Thyroid gland (tissue), 4 donors: ENCODE data around the gene MRPL38. TPM values are rescaled to one million over a fixed set of nuclear protein-coding genes. Genes with fewer than 3 reads are reported as not detected.
A peak's percentile ranks its signal among the peaks of the same experiment; 100 is the strongest.

ENCODE experiments used
- DNase-seq, 2 donors: peaks; one replicate each; pipeline ENCODE4 v3.0.0-alpha.2; 2019
- H3K27ac ChIP-seq, 3 donors: fragments of 200-600 bp; sonication (generic); 1 replicate in 2 of 3; 2 replicates in 1 of 3; pipeline ENCODE4 v1.5.1; 2016 to 2019; ENCODE audit warnings: mild to moderate bottlenecking in 1 of 3, moderate library complexity in 1 of 3
- H3K27me3 ChIP-seq: fragments of 200-600 bp; sonication (generic); one replicate; pipeline ENCODE4 v1.5.1; 2019
- H3K36me3 ChIP-seq, 2 donors: fragments of 200-600 bp; sonication (generic); one replicate each; pipeline ENCODE4 v1.5.1; 2016 to 2019
- H3K4me1 ChIP-seq, 2 donors: fragments of 200-600 bp; sonication (generic); one replicate each; pipeline ENCODE4 v1.5.1; 2017 to 2019
- H3K4me3 ChIP-seq, 3 donors: fragments of 200-600 bp; sonication (generic); replicated peaks in 1 of 3; 1 replicate in 2 of 3; 2 replicates in 1 of 3; pipeline ENCODE4 v1.5.1; 2016; ENCODE audit warnings: mild to moderate bottlenecking in 1 of 3
- H3K9me3 ChIP-seq: fragments of 200-600 bp; sonication (generic); one replicate; pipeline ENCODE4 v1.5.1; 2017
- POLR2A ChIP-seq, 2 donors: fragments of 450-650 bp; IDR thresholded peaks; one replicate each; pipeline ENCODE4 v1.6.1; 2017; ENCODE audit warnings: antibody characterized with exemption in 2 of 2, mild to moderate bottlenecking in 2 of 2, moderate library complexity in 1 of 2
- whole genome bisulfite sequencing, 2 donors: methylation state at CpG; one replicate each; pipeline ENCODE4 v1.1.5; 2017; 5-methylcytosine and 5-hydroxymethylcytosine counted together
- intact Hi-C: fragments of 100-400 bp; cut with DNase I; formaldehyde crosslinking; loops from one replicate; pipeline ENCODE4 v1.15.1; 2023
- total RNA-seq, 4 donors: library from RNA; depleted of rRNA; stranded (reverse); fragments of >200 nt; gene quantifications; one replicate each; pipeline ENCODE4 v1.2.3, GENCODE V29; 2016
- TF ChIP-seq, protein P1 (sequence below), 6 experiments: fragments of 200-600 bp in 3 of 6; fragments of 450-650 bp in 3 of 6; sonication (generic) in 3 of 6; IDR thresholded peaks; one replicate each; pipeline ENCODE4 v1.5.1; 2016 to 2019; ENCODE audit warnings: antibody characterized with exemption in 6 of 6, mild to moderate bottlenecking in 2 of 6, inconsistent platforms in 1 of 6, moderate library complexity in 1 of 6

The MRPL38 gene
- total RNA-seq, 4 donors from 2014 or later = 34.8 to 60.6 (median 50.3) TPM

DNA sequence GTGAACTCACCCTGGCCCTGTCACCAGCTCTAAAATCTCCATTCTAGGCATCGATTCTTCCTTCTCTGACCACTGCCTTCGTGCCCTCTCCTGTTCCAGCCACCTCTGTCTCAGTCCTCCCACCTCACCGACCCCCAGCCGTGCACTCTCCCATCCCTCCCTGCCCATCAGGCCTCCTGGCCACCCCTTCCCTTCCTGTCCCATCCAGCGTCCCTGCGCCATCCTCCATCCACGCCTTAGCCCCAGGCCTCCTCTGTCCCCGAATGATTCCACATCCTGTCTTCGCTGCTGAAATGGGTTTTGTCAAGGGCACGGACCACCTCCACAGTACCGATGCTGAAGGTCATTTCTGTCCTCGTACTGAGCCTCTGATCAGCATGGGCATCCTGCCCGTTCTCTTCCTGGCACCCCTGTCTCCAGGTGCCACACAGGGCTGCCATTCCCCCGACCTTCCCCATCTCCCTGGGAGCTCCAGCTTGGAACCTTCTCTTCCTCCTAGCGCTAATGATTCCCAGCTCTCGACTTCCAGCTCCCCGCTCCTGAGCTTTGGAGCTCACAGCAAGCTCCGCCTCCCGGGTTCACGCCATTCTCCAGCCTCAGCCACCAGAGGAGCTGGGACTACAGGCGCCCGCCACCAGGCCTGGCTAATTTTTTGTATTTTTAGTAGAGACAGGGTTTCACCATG, 10.5 kb downstream of the MRPL38 start:
- no peak for DNase-seq
- intact Hi-C loops = no loop called here

DNA sequence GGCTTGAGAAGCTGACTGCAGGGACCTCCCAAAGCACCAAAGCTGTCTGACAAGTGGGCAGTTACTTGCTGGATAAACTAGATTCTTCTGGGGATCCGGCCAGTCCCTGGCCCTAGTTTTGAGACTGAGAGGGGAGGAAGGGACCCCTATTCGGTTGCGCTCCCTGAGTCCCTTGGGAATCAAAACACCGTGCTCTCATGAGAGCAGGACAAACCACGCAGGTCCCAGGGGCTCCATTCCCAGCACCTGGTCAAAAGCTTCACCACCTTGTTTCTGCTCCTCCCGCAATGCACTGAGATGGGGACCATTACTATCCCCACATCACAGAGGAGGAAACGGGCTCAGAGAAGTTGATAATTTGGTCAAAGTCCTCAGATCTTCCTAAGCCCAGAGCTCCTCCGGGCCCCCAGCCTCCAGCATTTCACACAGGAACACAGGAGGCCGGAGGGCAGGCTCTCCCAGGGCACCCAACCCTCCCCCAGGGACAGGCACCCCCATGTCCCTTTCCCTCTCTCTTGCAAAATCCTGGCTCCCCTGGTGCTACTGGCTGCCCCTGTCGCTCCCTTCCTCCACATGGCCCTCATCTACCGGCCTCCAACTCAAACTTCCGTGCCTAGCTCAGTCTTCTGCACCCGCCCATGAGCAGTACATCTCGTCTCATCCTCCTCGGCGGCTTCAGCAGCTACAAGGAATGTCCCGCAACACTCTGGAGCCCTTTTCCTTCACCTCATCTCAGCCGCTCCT, 11.2 kb downstream of the MRPL38 start:
- no peak for DNase-seq
- Histone ChIP-seq H3K4me3 (no peak overlapping the region), H3K27me3 (no peaks in the 10 kb centered on the region), H3K27ac (no peak overlapping the region), H3K4me1 (peaks cover 7 to 23% of the 10 kb centered on the region in 2 donors), H3K9me3 (no peaks in the 10 kb centered on the region), H3K36me3 (peaks cover 9 to 14% of the 10 kb centered on the region in 2 donors)
- 93 to 94% methylated on average over 18 of the region's 18 CpGs for WGBS, 2 donors
- intact Hi-C loops = no loop called here
- TF ChIP-seq, protein P1, sequence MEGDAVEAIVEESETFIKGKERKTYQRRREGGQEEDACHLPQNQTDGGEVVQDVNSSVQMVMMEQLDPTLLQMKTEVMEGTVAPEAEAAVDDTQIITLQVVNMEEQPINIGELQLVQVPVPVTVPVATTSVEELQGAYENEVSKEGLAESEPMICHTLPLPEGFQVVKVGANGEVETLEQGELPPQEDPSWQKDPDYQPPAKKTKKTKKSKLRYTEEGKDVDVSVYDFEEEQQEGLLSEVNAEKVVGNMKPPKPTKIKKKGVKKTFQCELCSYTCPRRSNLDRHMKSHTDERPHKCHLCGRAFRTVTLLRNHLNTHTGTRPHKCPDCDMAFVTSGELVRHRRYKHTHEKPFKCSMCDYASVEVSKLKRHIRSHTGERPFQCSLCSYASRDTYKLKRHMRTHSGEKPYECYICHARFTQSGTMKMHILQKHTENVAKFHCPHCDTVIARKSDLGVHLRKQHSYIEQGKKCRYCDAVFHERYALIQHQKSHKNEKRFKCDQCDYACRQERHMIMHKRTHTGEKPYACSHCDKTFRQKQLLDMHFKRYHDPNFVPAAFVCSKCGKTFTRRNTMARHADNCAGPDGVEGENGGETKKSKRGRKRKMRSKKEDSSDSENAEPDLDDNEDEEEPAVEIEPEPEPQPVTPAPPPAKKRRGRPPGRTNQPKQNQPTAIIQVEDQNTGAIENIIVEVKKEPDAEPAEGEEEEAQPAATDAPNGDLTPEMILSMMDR (IDR thresholded peaks at IDR 0.05) = no peak

More for the DNA sequence above, 10.5 kb downstream of the MRPL38 start:
- Histone ChIP-seq H3K4me3 (no peak overlapping the region), H3K36me3 (peaks cover 16 to 18% of the 10 kb centered on the region in 2 donors), H3K27me3 (no peaks in the 10 kb centered on the region), H3K9me3 (no peaks in the 10 kb centered on the region), H3K4me1 (peaks cover 7 to 23% of the 10 kb centered on the region in 2 donors), H3K27ac (peak overlapping the region in 1 of 3 donors; percentile 50)
- 82 to 90% methylated on average over 22 of the region's 22 CpGs for whole genome bisulfite sequencing, 2 donors
- no peak for TF ChIP-seq POLR2A (IDR thresholded peaks at IDR 0.05)

DNA sequence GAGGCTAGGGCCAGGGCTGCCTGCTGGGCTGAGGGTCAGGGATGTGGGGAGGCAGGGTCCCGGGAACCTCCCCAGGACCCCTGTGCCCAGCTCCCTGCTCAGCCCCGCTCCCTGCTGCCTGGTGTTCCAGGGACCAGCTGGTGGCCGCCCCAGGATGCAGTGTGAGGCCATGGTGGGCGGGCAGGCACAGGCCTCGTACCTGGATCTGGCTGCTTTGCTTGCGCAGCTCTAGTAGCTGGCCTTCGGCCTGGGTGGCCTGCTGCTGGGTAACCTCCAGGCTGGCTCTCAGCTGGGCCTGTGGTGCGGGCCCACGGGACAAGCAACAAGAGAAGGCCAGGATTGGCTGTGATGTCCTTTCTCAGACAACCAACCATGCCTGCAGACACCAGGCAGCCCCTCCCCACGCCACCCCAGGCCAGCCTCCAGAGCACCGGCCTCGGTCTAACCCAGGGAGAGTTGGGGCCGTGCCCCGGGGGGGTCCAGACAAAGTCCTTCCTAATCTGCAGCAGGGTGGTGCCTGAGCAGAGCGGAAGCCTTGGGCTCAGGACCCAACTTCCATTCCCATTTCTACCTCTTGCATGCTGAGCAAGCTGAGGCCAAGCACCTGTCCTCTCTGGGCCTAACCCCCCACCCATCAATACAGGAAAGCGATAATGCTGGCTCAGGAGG, 12.0 kb downstream of the MRPL38 start:
- no peaks in the 10 kb centered on the region for H3K27me3 ChIP-seq
- no peak for DNase-seq
- peaks cover 7 to 23% of the 10 kb centered on the region in 2 donors for H3K4me1 ChIP-seq
- intact Hi-C loops = no loop called here
- H3K36me3 ChIP-seq = peaks cover 8 to 14% of the 10 kb centered on the region in 2 donors
- WGBS, 2 donors = 94 to 100% methylated on average over 3 to 7 of the region's 16 CpGs
- H3K9me3 ChIP-seq = no peaks in the 10 kb centered on the region
- H3K4me3 ChIP-seq = no peak overlapping the region
- TF ChIP-seq, protein P1 (IDR thresholded peaks at IDR 0.05) = no peak
- TF ChIP-seq POLR2A (IDR thresholded peaks at IDR 0.05) = no peak
- no peak overlapping the region for H3K27ac ChIP-seq

DNA sequence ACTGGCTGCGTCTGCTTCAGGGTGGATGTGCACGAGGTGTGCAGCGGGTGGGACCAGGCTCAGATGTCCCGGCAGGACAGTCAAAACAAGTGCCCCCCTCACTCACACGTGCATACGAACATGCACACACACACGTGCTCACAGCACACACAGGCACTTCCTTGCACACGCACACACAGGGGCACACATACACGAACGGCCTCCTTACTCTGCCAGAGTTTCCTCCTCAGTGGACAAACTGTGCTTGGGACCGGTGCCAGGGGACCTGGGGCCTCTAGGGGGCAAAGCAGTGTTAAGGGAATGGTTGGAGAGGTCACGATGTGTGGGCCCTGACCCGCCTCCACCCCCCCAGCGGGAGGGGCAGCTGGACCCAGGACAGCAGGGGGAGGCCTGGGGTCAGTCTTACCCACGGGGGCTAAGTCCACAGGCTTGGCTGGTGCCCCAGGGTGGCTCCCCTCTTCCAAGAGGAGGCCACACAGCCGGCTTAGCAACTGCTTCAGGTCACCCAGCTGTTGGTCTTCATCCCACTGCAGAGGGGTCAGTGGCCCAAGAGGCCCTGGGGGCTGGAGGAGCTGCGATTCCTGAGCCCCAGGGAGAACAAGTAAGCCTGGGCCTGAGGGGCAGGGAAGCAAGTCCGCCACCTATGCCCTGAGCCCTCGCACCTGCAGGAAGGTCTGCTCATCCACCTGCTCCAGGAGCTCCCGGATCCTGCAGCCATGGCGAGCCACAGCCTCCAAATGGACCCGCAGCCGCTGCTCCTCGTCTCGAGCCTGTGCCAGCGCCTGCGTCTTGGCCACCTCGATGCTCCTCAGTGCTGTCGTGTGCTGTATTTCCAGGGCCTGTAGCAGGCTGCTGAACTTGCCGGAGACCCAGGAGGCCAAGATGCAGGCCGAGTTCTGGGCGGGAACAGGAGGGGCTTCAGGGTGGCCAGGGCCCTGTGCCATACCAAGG, 12.8 kb downstream of the MRPL38 start:
- intact Hi-C loops = no loop called here
- H3K9me3 ChIP-seq = no peaks in the 10 kb centered on the region
- no peak for TF ChIP-seq POLR2A (IDR thresholded peaks at IDR 0.05)
- TF ChIP-seq, protein P1 (IDR thresholded peaks at IDR 0.05) = no peak
- H3K36me3 ChIP-seq = peaks cover 8 to 14% of the 10 kb centered on the region in 2 donors
- peaks cover 7 to 18% of the 10 kb centered on the region in 2 donors for H3K4me1 ChIP-seq
- no peak for DNase-seq
- H3K27me3 ChIP-seq = no peaks in the 10 kb centered on the region
- H3K4me3 ChIP-seq = no peak overlapping the region
- H3K27ac ChIP-seq = no peak overlapping the region
- 76 to 86% methylated on average over 15 to 21 of the region's 32 CpGs for WGBS, 2 donors
